BLaER1 (cell line): ENCODE results near the gene B3GALT5.

Experiments used
- H3K27ac ChIP-seq: shearing (Covaris generic); formaldehyde crosslinking; 2 replicates; pipeline ENCODE4 v1.8.1; 2022
- H3K27me3 ChIP-seq: shearing (Covaris generic); formaldehyde crosslinking; 2 replicates; pipeline ENCODE4 v1.8.1; 2022
- H3K36me3 ChIP-seq: shearing (Covaris generic); formaldehyde crosslinking; 2 replicates; pipeline ENCODE4 v1.8.1; 2022
- H3K4me1 ChIP-seq: shearing (Covaris generic); formaldehyde crosslinking; 2 replicates; pipeline ENCODE4 v1.8.1; 2022
- H3K4me2 ChIP-seq: shearing (Covaris generic); formaldehyde crosslinking; 2 replicates; pipeline ENCODE4 v1.8.1; 2022
- H3K4me3 ChIP-seq: shearing (Covaris generic); formaldehyde crosslinking; 2 replicates; pipeline ENCODE4 v1.8.1; 2022
- H3K9ac ChIP-seq: shearing (Covaris generic); formaldehyde crosslinking; 2 replicates; pipeline ENCODE4 v1.8.1; 2022
- H3K9me3 ChIP-seq: shearing (Covaris generic); formaldehyde crosslinking; 2 replicates; pipeline ENCODE4 v1.8.1; 2022
- H4K20me1 ChIP-seq: shearing (Covaris generic); formaldehyde crosslinking; 2 replicates; pipeline ENCODE4 v1.8.1; 2022
- Cebpa-rat ChIP-seq: shearing (Covaris generic); IDR thresholded peaks from 2 replicates; pipeline ENCODE4 v1.8.1; 2022

Gene B3GALT5

GRCh38 chr21:39641827-39642450 is 29.2 kb downstream of the B3GALT5 start:
- no peak overlapping the region for H3K4me2 ChIP-seq
- 0 out of 2 replicates have a peak, but pooled peaks cover 6% of the 10 kb centered on the region for H3K4me1 ChIP-seq
- no peak overlapping the region for H3K27ac ChIP-seq
- no peaks in the 10 kb centered on the region for H3K36me3 ChIP-seq
- H3K9ac ChIP-seq = no peak overlapping the region
- H4K20me1 ChIP-seq = no peaks in the 10 kb centered on the region
- H3K27me3 ChIP-seq = no peaks in the 10 kb centered on the region
- TF ChIP-seq Cebpa-rat = no peak
- no peak overlapping the region for H3K4me3 ChIP-seq
- H3K9me3 ChIP-seq = no peaks in the 10 kb centered on the region

- Histone ChIP-seq H3K9ac (no peak overlapping the region), H4K20me1 (no peaks in the 10 kb centered on the region), H3K9me3 (no peaks in the 10 kb centered on the region), H3K27ac (no peak overlapping the region), H3K4me2 (no peak overlapping the region), H3K4me3 (no peak overlapping the region), H3K36me3 (no peaks in the 10 kb centered on the region), H3K4me1 (0 out of 2 replicates have a peak, but pooled peaks cover 6% of the 10 kb centered on the region), H3K27me3 (no peaks in the 10 kb centered on the region)
- no peak for TF ChIP-seq Cebpa-rat
Measured at GRCh38 chr21:39644062-39644560, 31.4 kb downstream of the B3GALT5 start.

GRCh38 chr21:39645331-39645730 is 32.6 kb downstream of the B3GALT5 start:
- no peak overlapping the region for H3K4me3 ChIP-seq
- no peak overlapping the region for H3K9ac ChIP-seq
- no peak overlapping the region for H3K27ac ChIP-seq
- no peak overlapping the region for H3K4me2 ChIP-seq
- no peaks in the 10 kb centered on the region for H3K27me3 ChIP-seq
- H3K9me3 ChIP-seq = no peaks in the 10 kb centered on the region
- TF ChIP-seq Cebpa-rat = no peak
- H3K36me3 ChIP-seq = no peaks in the 10 kb centered on the region
- H3K4me1 ChIP-seq = no peaks in the 10 kb centered on the region
- no peaks in the 10 kb centered on the region for H4K20me1 ChIP-seq

- no peaks in the 10 kb centered on the region for H4K20me1 ChIP-seq
- no peak overlapping the region for H3K27ac ChIP-seq
- TF ChIP-seq Cebpa-rat = no peak
- H3K36me3 ChIP-seq = no peaks in the 10 kb centered on the region
- no peaks in the 10 kb centered on the region for H3K4me1 ChIP-seq
- H3K4me3 ChIP-seq = no peak overlapping the region
- H3K27me3 ChIP-seq = no peaks in the 10 kb centered on the region
- no peak overlapping the region for H3K9ac ChIP-seq
- no peak overlapping the region for H3K4me2 ChIP-seq
- H3K9me3 ChIP-seq = no peaks in the 10 kb centered on the region
Measured at GRCh38 chr21:39647476-39647875, 34.7 kb downstream of the B3GALT5 start.

GRCh38 chr21:39648879-39649278 is 36.1 kb downstream of the B3GALT5 start:
- Histone ChIP-seq H4K20me1 (no peaks in the 10 kb centered on the region), H3K4me2 (no peak overlapping the region), H3K36me3 (no peaks in the 10 kb centered on the region), H3K27ac (no peak overlapping the region), H3K9ac (no peak overlapping the region), H3K4me3 (no peak overlapping the region), H3K4me1 (no peaks in the 10 kb centered on the region), H3K9me3 (peaks cover 5% of the 10 kb centered on the region), H3K27me3 (no peaks in the 10 kb centered on the region)
- TF ChIP-seq Cebpa-rat = no peak

DNA sequence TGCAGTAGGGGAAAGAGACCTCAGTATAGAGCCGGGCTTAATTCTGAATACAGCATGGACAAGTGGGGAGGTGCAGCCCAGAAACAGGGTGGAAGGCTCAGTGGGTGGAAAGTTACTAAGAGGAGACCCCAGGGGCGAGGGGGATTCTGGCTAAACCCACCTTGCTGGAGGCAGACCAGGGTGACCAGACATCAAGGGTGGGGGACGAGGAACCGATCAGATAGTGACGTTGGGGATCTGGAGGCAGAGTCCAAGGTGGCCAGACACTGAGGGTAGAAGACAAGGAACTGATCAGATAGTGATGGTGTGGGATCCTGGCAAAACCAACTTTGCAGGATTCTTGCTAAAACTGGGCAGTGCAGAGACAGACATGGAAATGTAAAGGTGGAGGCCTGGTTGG is 36.8 kb downstream of the B3GALT5 start:
- H3K9ac ChIP-seq = no peak overlapping the region
- H4K20me1 ChIP-seq = no peaks in the 10 kb centered on the region
- H3K4me3 ChIP-seq = no peak overlapping the region
- H3K27ac ChIP-seq = no peak overlapping the region
- no peaks in the 10 kb centered on the region for H3K4me1 ChIP-seq
- no peak for TF ChIP-seq Cebpa-rat
- H3K9me3 ChIP-seq = peaks cover 5% of the 10 kb centered on the region
- no peak overlapping the region for H3K4me2 ChIP-seq
- H3K27me3 ChIP-seq = no peaks in the 10 kb centered on the region
- no peaks in the 10 kb centered on the region for H3K36me3 ChIP-seq

DNA sequence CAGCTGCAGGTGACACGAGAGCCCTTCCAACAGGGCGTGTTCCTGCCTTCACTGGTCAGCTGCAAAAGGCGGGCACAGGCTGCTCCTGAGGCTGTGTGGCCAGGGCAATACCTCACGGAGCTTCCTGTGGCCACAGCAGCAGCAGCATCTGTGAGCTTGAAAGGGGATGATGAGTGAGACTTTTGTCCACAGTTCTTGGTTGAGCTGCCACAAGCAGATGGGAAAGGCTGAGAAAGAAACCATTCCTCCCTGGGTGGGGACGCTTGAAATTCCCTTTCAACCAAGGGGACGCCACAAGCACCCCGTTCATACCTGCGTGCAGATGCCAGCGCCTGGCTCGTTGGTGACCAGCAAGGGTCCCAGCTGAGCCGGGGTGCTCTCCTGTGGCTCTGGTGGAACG is 37.6 kb downstream of the B3GALT5 start:
- H3K27ac ChIP-seq = no peak overlapping the region
- no peaks in the 10 kb centered on the region for H3K4me1 ChIP-seq
- no peaks in the 10 kb centered on the region for H4K20me1 ChIP-seq
- no peak for TF ChIP-seq Cebpa-rat
- H3K9ac ChIP-seq = no peak overlapping the region
- no peak overlapping the region for H3K4me3 ChIP-seq
- H3K4me2 ChIP-seq = no peak overlapping the region
- H3K27me3 ChIP-seq = no peaks in the 10 kb centered on the region
- H3K36me3 ChIP-seq = no peaks in the 10 kb centered on the region
- H3K9me3 ChIP-seq = peaks cover 5% of the 10 kb centered on the region

DNA sequence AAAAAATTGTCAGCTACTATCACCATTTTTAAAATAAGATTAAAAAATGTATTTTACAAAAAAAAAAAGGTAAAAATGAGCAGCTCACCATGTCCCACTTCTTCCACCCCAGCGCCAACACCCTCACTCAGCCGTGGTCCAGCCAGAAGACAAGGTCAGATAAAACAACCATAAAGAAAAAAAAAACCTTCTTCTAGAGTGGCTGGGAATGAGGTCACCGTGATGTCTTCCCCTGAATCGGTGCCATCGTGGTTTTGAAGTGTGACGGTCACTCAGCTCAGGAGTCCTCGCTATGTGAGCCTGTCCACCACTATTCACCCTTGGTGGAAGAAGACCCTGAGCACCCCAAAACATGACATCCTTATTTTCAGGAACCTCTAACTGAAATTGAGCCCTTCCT is 38.1 kb downstream of the B3GALT5 start:
- no peak for TF ChIP-seq Cebpa-rat
- Histone ChIP-seq H3K4me3 (no peak overlapping the region), H3K9me3 (peaks cover 5% of the 10 kb centered on the region), H3K4me2 (no peak overlapping the region), H3K27me3 (no peaks in the 10 kb centered on the region), H3K27ac (no peak overlapping the region), H3K9ac (no peak overlapping the region), H3K36me3 (no peaks in the 10 kb centered on the region), H4K20me1 (no peaks in the 10 kb centered on the region), H3K4me1 (no peaks in the 10 kb centered on the region)

DNA sequence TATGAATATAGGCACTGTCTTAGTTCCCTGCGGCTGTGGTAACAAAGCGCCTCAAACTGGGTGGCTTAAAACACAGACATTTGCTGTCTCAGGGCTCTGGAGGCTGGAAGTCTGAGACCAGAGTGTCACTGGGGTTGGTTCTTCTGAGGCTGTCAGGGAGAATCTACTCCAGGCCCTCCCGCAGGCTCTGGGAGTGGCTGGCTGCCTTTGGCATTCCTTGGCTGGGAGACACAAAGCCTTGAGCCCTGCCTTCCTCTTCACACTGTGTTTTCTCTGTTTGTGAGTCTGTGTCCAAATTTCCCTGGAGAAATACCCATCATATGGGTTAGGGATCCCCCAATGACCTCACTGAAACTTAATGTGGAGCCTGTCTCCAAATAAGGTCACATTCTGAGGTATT is 38.5 kb downstream of the B3GALT5 start:
- Histone ChIP-seq H3K36me3 (no peaks in the 10 kb centered on the region), H3K9me3 (peaks cover 5% of the 10 kb centered on the region), H3K27ac (no peak overlapping the region), H4K20me1 (no peaks in the 10 kb centered on the region), H3K4me2 (no peak overlapping the region), H3K27me3 (no peaks in the 10 kb centered on the region), H3K4me3 (no peak overlapping the region), H3K9ac (no peak overlapping the region), H3K4me1 (no peaks in the 10 kb centered on the region)
- TF ChIP-seq Cebpa-rat = no peak

DNA sequence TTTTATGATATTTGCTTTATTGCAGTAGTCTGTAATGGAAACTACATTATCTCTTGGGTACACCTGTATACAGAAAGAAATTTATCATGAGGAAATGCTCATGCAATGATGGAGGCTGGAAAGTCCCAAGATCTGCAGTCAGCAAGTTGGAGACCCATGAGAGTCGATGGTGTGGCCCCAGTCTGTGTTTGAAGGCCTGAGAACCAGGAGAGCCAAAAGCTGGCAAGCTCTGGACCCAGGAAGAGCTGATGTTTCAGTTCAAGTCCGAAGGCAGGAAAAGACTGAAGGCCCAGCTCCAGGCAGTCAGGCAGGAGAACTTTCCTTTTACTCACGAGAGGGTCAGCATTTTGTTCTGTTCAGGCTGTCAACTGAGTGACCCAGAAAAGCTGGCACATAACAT is 42.2 kb downstream of the B3GALT5 start:
- Histone ChIP-seq H4K20me1 (no peaks in the 10 kb centered on the region), H3K36me3 (no peaks in the 10 kb centered on the region), H3K4me2 (no peak overlapping the region), H3K27me3 (no peaks in the 10 kb centered on the region), H3K27ac (no peak overlapping the region), H3K4me1 (no peaks in the 10 kb centered on the region), H3K4me3 (no peak overlapping the region), H3K9ac (no peak overlapping the region), H3K9me3 (peaks cover 5% of the 10 kb centered on the region)
- no peak for TF ChIP-seq Cebpa-rat

- Histone ChIP-seq H3K4me2 (no peak overlapping the region), H3K27ac (no peak overlapping the region), H3K4me3 (no peak overlapping the region), H3K4me1 (no peaks in the 10 kb centered on the region), H3K36me3 (no peaks in the 10 kb centered on the region), H4K20me1 (no peaks in the 10 kb centered on the region), H3K9ac (no peak overlapping the region), H3K9me3 (peaks cover 5% of the 10 kb centered on the region), H3K27me3 (no peaks in the 10 kb centered on the region)
- no peak for TF ChIP-seq Cebpa-rat
Measured at GRCh38 chr21:39655589-39655988, 42.8 kb downstream of the B3GALT5 start.
